Measurements from ENCODE around the gene RFX1.
A peak's percentile ranks its signal among the peaks of the same experiment; 100 is the strongest.
"Not testable (repeated sequence)": the region's sequence is repeated elsewhere in the genome, so short reads cannot be mapped to it uniquely, and the experiment has no call there.

The RFX1 gene

GRCh38 chr19:13979244-13979615 lies 26.9 kb downstream of the RFX1 start:
- no peak for DNase-seq (ENCODE audit: low read depth)

- peak; percentile 67 for DNase-seq (ENCODE audit: low read depth)
These were observed 27.5 kb downstream of the RFX1 start for GRCh38 chr19:13978351-13979243.

- DNase-seq (ENCODE audit: low read depth): no peak
These were observed 28.3 kb downstream of the RFX1 start for GRCh38 chr19:13977803-13978202.

GRCh38 chr19:13976446-13976845 lies 29.7 kb downstream of the RFX1 start:
- DNase-seq (ENCODE audit: low read depth): peak; percentile 13

GRCh38 chr19:13975870-13976269 lies 30.2 kb downstream of the RFX1 start:
- DNase-seq (ENCODE audit: low read depth): no peak

GRCh38 chr19:13974073-13974472 lies 32.0 kb downstream of the RFX1 start:
- DNase-seq (ENCODE audit: low read depth): peak; percentile 45

- not testable (repeated sequence) for DNase-seq (ENCODE audit: low read depth)
These were observed 32.6 kb downstream of the RFX1 start for GRCh38 chr19:13973479-13973878.

GRCh38 chr19:13972368-13973155 lies 33.6 kb downstream of the RFX1 start:
- DNase-seq (ENCODE audit: low read depth): no peak

- not testable (repeated sequence) for DNase-seq (ENCODE audit: low read depth)
These were observed 34.3 kb downstream of the RFX1 start for GRCh38 chr19:13971868-13972267.

GRCh38 chr19:13969897-13970296 lies 36.2 kb downstream of the RFX1 start:
- no peak for DNase-seq (ENCODE audit: low read depth)

GRCh38 chr19:13968999-13969398 lies 37.1 kb downstream of the RFX1 start:
- DNase-seq (ENCODE audit: low read depth): no peak

- no peak for DNase-seq (ENCODE audit: low read depth)
These were observed 37.7 kb downstream of the RFX1 start for GRCh38 chr19:13968383-13968935.

- not testable (repeated sequence) for DNase-seq (ENCODE audit: low read depth)
These were observed 38.9 kb downstream of the RFX1 start for GRCh38 chr19:13967206-13967605.

GRCh38 chr19:13966684-13967128 lies 39.4 kb downstream of the RFX1 start:
- no peak for DNase-seq (ENCODE audit: low read depth)

- DNase-seq (ENCODE audit: low read depth): no peak
These were observed 40.0 kb downstream of the RFX1 start for GRCh38 chr19:13965926-13966683.

GRCh38 chr19:13965377-13965896 lies 40.7 kb downstream of the RFX1 start:
- no peak for DNase-seq (ENCODE audit: low read depth)

GRCh38 chr19:13964776-13965175 lies 41.3 kb downstream of the RFX1 start:
- DNase-seq (ENCODE audit: low read depth): no peak

GRCh38 chr19:13963603-13964105 lies 42.5 kb downstream of the RFX1 start:
- no peak for DNase-seq (ENCODE audit: low read depth)

- DNase-seq (ENCODE audit: low read depth): peak; percentile 55
These were observed 43.2 kb downstream of the RFX1 start for GRCh38 chr19:13962699-13963602.

All from iris pigment epithelial cell (primary cell).